ENCODE data around the gene GREB1L. TPM values are rescaled to one million over a fixed set of nuclear protein-coding genes. Genes with fewer than 3 reads are reported as not detected.

GREB1L gene
- total and polyA plus RNA-seq, 2 donors (not counting 1 experiment from before 2014, with no cell fraction given): not detected

- 50% methylated on average over 1 of the region's 2 CpGs for whole genome bisulfite sequencing (ENCODE audit: insufficient coverage)
- Histone ChIP-seq H3K9ac (ENCODE audit: low read length) (no peak overlapping the region), H3K4me2 (replicated peaks; ENCODE audit: low read depth, low read length, poor library complexity, severe bottlenecking) (no peak overlapping the region), H3K4me3 (ENCODE audit: control extremely low read depth in 1 of 5, extremely low read depth in 1 of 5, insufficient read depth in 1 of 5, low read depth in 2 of 5, low read length in 4 of 5) (no peak overlapping the region), H3K27me3 (replicated peaks in 1 of 4; ENCODE audit: control extremely low read depth in 1 of 4, control insufficient read depth in 3 of 4, insufficient read depth in 4 of 4, low read length in 3 of 4) (no peaks in the 10 kb centered on the region), H3K79me2 (ENCODE audit: control insufficient read depth, insufficient read depth, low read length) (no peaks in the 10 kb centered on the region), H4K20me1 (ENCODE audit: control insufficient read depth, insufficient read depth, low read length, poor library complexity, severe bottlenecking) (no peaks in the 10 kb centered on the region), H3K27ac (ENCODE audit: low read length in 2 of 2) (no peak overlapping the region), H2AFZ (ENCODE audit: insufficient read depth, low read depth, low read length, poor library complexity, severe bottlenecking) (no peak overlapping the region), H3K9me3 (ENCODE audit: control extremely low read depth in 1 of 3, control insufficient read depth in 2 of 3, insufficient read depth in 1 of 3, low read length in 2 of 3) (no peaks in the 10 kb centered on the region), H3K4me1 (ENCODE audit: control insufficient read depth in 2 of 2, insufficient read depth in 2 of 2, low read length in 2 of 2) (no peaks in the 10 kb centered on the region), H3K36me3 (replicated peaks in 1 of 2; ENCODE audit: control extremely low read depth in 1 of 2, control insufficient read depth in 1 of 2, extremely low read depth in 1 of 2, insufficient read depth in 2 of 2, low read length in 1 of 2) (no peaks in the 10 kb centered on the region)
- H3K27me3 Mint-ChIP-seq: no peaks in the 10 kb centered on the region
- ChIA-PET POLR2A (no interaction called here), CTCF (no interaction called here)
- DNase-seq (no peak), ATAC-seq (ENCODE audit: low read depth) (no peak)
- TF ChIP-seq CTCF (IDR thresholded peaks at IDR 0.05) (no peak), EZH2 (IDR thresholded peaks at IDR 0.05; ENCODE audit: borderline replicate concordance, insufficient read depth, low read depth, low read length, poor library complexity, severe bottlenecking) (no peak)
- no peak overlapping the region for H3K27ac Mint-ChIP-seq
- no peak overlapping the region for H3K4me3 Mint-ChIP-seq
- H3K4me1 Mint-ChIP-seq: no peaks in the 10 kb centered on the region
- H3K9me3 Mint-ChIP-seq (ENCODE audit: insufficient read depth): no peaks in the 10 kb centered on the region
- intact Hi-C loops (cut with micrococcal nuclease): no loop called here
Observed at GRCh38 chr18:21341141-21341540, 99.1 kb downstream of the GREB1L start.

GRCh38 chr18:21342372-21342771 lies 100.3 kb downstream of the GREB1L start:
- ChIA-PET POLR2A (no interaction called here), CTCF (no interaction called here)
- Mint-ChIP-seq H3K4me3 (no peak overlapping the region), H3K9me3 (ENCODE audit: insufficient read depth) (no peaks in the 10 kb centered on the region), H3K27me3 (no peaks in the 10 kb centered on the region), H3K4me1 (no peaks in the 10 kb centered on the region), H3K27ac (no peak overlapping the region)
- Histone ChIP-seq H3K9me3 (ENCODE audit: control extremely low read depth in 1 of 3, control insufficient read depth in 2 of 3, insufficient read depth in 1 of 3, low read length in 2 of 3) (no peaks in the 10 kb centered on the region), H2AFZ (ENCODE audit: insufficient read depth, low read depth, low read length, poor library complexity, severe bottlenecking) (no peak overlapping the region), H3K79me2 (ENCODE audit: control insufficient read depth, insufficient read depth, low read length) (no peaks in the 10 kb centered on the region), H4K20me1 (ENCODE audit: control insufficient read depth, insufficient read depth, low read length, poor library complexity, severe bottlenecking) (no peaks in the 10 kb centered on the region), H3K27ac (ENCODE audit: low read length in 2 of 2) (no peak overlapping the region), H3K9ac (ENCODE audit: low read length) (no peak overlapping the region), H3K36me3 (replicated peaks in 1 of 2; ENCODE audit: control extremely low read depth in 1 of 2, control insufficient read depth in 1 of 2, extremely low read depth in 1 of 2, insufficient read depth in 2 of 2, low read length in 1 of 2) (no peaks in the 10 kb centered on the region), H3K4me3 (ENCODE audit: control extremely low read depth in 1 of 5, extremely low read depth in 1 of 5, insufficient read depth in 1 of 5, low read depth in 2 of 5, low read length in 4 of 5) (no peak overlapping the region), H3K4me1 (ENCODE audit: control insufficient read depth in 2 of 2, insufficient read depth in 2 of 2, low read length in 2 of 2) (no peaks in the 10 kb centered on the region), H3K4me2 (replicated peaks; ENCODE audit: low read depth, low read length, poor library complexity, severe bottlenecking) (no peak overlapping the region), H3K27me3 (replicated peaks in 1 of 4; ENCODE audit: control extremely low read depth in 1 of 4, control insufficient read depth in 3 of 4, insufficient read depth in 4 of 4, low read length in 3 of 4) (no peaks in the 10 kb centered on the region)
- intact Hi-C loops (cut with micrococcal nuclease): no loop called here
- 60% methylated on average over 1 of the region's 1 CpG for WGBS (ENCODE audit: insufficient coverage)
- DNase-seq: no peak
- TF ChIP-seq EZH2 (IDR thresholded peaks at IDR 0.05; ENCODE audit: borderline replicate concordance, insufficient read depth, low read depth, low read length, poor library complexity, severe bottlenecking) (no peak), CTCF (IDR thresholded peaks at IDR 0.05) (no peak)
- no peak for ATAC-seq (ENCODE audit: low read depth)

Measured in B cell (primary cell).